ENCODE measurements around the gene KCTD17. TPM values are rescaled to one million over a fixed set of nuclear protein-coding genes. Genes with fewer than 3 reads are reported as not detected.

Gene KCTD17, protein sequence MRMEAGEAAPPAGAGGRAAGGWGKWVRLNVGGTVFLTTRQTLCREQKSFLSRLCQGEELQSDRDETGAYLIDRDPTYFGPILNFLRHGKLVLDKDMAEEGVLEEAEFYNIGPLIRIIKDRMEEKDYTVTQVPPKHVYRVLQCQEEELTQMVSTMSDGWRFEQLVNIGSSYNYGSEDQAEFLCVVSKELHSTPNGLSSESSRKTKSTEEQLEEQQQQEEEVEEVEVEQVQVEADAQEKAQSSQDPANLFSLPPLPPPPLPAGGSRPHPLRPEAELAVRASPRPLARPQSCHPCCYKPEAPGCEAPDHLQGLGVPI
- 34.9 to 42.2 TPM (median 41.0 TPM) in 3 replicates for total RNA-seq

DNA sequence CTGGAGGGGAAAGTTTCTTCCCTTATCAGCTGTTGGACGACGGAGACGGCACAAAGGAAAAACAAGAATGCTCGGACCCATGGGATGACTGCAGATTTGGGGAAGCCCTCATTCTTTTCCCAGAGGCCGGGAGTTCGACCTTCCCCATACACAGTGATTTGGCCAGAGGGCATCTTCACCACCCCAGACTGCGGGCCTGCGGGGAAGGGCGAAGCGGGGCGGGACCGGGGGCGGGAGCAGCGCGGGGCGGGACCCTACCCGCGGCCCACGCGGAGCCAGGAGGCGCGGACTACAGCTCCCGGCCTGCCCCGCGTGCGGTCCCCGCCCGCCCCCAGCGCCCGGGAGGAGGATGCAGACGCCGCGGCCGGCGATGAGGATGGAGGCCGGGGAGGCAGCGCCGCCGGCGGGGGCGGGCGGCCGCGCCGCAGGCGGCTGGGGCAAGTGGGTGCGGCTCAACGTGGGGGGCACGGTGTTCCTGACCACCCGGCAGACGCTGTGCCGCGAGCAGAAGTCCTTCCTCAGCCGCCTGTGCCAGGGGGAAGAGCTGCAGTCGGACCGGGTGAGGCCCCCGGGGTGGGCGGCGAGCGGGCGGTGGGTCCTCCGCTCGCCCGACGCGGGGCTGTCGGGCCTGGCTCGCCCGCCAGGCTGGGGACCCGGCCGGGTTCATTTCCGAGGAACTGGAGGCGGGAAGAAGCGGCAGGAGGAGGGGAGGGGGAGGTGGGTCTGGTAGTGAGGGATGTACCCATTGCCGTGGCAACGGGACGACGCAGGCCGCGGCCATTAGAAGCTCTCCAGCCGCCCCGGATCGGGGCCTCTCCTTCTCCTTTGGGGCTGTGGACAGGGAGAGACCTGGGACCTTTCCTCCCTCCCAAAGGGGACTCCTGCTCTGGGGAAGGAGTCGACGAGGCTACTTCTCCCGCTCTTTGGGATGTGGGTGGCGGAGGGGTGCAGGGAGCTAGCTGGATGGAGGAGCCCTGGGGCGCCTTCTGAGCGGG, at the start of gene KCTD17:
Gene KCTD17 (plus strand): TSS at position 352 of the 995 bp plus-strand sequence. CDS start 19 bp downstream, at position 371.
- no peaks in the 10 kb centered on the region for H3K27me3 Mint-ChIP-seq (ENCODE audit: low read depth)
- H3K9me3 Mint-ChIP-seq: no peaks in the 10 kb centered on the region
- H3K27ac Mint-ChIP-seq: no peak within 1 kb of the TSS

DNA sequence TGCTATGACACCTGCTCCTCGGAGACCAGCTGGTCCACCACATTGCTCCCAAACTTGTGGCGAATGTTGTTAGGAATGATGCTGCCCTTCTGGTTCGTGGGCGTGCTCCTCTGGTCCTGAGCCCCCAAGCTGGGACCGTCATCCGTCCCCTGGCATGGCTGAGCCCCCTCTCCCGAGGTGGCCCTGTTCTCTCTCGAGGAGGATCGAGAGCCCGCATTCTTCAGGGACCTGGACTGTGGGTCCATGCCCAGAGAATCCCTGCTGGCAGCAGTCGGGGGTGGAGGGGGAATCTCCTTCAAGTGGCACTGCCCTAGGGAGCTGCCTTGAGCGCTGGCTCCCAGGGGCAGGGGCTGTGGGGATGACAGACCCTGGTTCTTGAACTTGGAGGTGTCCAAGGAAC, 49.7 kb upstream of the KCTD17 start:
- Mint-ChIP-seq H3K4me3 (no peak overlapping the region), H3K9me3 (peaks cover 4% of the 10 kb centered on the region), H3K4me1 (no peaks in the 10 kb centered on the region), H3K36me3 (no peaks in the 10 kb centered on the region), H3K27me3 (ENCODE audit: low read depth) (peaks cover 38% of the 10 kb centered on the region), H3K27ac (no peak overlapping the region)
- no peak for DNase-seq (ENCODE audit: low spot score in 2 of 2, unreplicated experiment in 2 of 2)
- TF ChIP-seq, protein P1, sequence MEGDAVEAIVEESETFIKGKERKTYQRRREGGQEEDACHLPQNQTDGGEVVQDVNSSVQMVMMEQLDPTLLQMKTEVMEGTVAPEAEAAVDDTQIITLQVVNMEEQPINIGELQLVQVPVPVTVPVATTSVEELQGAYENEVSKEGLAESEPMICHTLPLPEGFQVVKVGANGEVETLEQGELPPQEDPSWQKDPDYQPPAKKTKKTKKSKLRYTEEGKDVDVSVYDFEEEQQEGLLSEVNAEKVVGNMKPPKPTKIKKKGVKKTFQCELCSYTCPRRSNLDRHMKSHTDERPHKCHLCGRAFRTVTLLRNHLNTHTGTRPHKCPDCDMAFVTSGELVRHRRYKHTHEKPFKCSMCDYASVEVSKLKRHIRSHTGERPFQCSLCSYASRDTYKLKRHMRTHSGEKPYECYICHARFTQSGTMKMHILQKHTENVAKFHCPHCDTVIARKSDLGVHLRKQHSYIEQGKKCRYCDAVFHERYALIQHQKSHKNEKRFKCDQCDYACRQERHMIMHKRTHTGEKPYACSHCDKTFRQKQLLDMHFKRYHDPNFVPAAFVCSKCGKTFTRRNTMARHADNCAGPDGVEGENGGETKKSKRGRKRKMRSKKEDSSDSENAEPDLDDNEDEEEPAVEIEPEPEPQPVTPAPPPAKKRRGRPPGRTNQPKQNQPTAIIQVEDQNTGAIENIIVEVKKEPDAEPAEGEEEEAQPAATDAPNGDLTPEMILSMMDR (IDR thresholded peaks at IDR 0.05; ENCODE audit: unreplicated experiment): no peak

More for the DNA sequence above, at the start of gene KCTD17:
- peaks cover 6% of the 10 kb centered on the region for H3K4me1 Mint-ChIP-seq
- peak in 1 of 2 experiments; percentile 56 for DNase-seq (ENCODE audit: low spot score in 2 of 2, unreplicated experiment in 2 of 2)
- peak within 1 kb of the TSS; percentile 75 for H3K4me3 Mint-ChIP-seq
- no peaks in the 10 kb centered on the region for H3K36me3 Mint-ChIP-seq
- TF ChIP-seq, protein P1 (IDR thresholded peaks at IDR 0.05; ENCODE audit: unreplicated experiment): no peak

DNA sequence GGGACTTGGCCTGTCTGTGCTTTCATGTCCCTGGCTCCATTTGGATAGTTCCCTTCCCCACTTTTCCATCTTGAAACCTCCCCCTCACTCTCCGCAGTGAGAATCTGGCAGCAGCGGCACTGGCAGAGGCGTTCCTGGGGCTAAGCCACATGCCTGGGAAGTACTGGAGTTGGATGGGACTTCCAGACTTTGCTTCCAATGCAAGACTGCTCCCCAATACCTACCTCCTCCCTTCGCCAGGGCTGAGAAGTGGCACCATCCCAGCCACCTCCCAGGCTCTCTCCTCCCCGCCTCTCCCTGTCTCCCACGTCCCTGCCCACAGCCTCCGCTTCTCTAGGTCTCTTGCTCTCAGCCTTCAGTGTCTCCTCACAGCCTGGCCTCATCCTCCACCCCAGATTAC, 48.9 kb upstream of the KCTD17 start:
- Mint-ChIP-seq H3K9me3 (peaks cover 4% of the 10 kb centered on the region), H3K4me3 (no peak overlapping the region), H3K27me3 (ENCODE audit: low read depth) (peaks cover 39% of the 10 kb centered on the region), H3K36me3 (no peaks in the 10 kb centered on the region), H3K4me1 (no peaks in the 10 kb centered on the region), H3K27ac (no peak overlapping the region)
- DNase-seq (ENCODE audit: low spot score in 2 of 2, unreplicated experiment in 2 of 2): no peak
- TF ChIP-seq, protein P1 (IDR thresholded peaks at IDR 0.05; ENCODE audit: unreplicated experiment): no peak

DNA sequence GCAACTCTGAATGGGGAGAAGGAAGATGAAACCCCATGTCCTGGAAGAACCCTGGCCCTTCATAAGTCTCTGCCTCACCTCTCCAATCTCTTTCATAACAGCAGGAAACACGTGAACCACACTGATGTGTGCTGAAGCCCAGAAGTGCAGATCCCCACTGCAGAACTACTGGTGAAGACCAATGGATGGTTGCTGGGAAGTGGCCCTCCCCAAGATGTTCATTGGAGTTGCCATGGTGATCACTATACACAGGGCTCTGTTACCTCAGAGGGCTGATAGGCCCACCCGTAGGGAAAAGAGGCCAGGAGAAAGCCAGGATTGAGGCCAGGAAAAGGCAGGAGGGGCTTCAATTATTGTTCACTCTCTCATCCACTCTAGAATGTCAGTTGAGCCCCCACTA, 43.9 kb upstream of the KCTD17 start:
- peaks cover 4% of the 10 kb centered on the region for H3K9me3 Mint-ChIP-seq
- H3K4me1 Mint-ChIP-seq: no peaks in the 10 kb centered on the region
- H3K27me3 Mint-ChIP-seq (ENCODE audit: low read depth): peaks cover 42% of the 10 kb centered on the region
- H3K36me3 Mint-ChIP-seq: no peaks in the 10 kb centered on the region
- DNase-seq (ENCODE audit: low spot score in 2 of 2, unreplicated experiment in 2 of 2): no peak
- TF ChIP-seq, protein P1 (IDR thresholded peaks at IDR 0.05; ENCODE audit: unreplicated experiment): no peak
- H3K27ac Mint-ChIP-seq: no peak overlapping the region
- no peak overlapping the region for H3K4me3 Mint-ChIP-seq

DNA sequence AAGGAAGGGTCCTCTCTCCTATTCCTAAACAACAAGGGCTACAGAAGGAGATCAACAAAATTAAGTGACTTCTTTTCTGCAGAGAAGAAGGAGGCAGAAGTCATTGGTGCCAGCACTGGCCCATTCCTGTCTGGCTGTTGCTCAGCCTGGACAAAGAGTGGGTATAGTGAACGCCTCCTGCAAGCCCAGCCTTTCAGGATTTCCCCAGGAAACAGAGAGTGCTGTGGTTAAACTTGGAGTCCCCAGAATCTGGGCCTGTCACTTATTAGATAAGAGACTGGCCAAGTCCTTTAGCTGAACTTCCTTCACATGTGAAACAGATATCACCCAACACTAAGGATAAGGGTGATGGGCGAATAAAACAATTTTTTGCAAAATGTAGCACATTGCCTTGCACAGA, 43.2 kb upstream of the KCTD17 start:
- Mint-ChIP-seq H3K27me3 (ENCODE audit: low read depth) (peaks cover 37% of the 10 kb centered on the region), H3K36me3 (no peaks in the 10 kb centered on the region)
- DNase-seq (ENCODE audit: low spot score in 2 of 2, unreplicated experiment in 2 of 2): no peak

More for the DNA sequence above, 43.2 kb upstream of the KCTD17 start:
- no peak overlapping the region for H3K4me3 Mint-ChIP-seq
- no peaks in the 10 kb centered on the region for H3K4me1 Mint-ChIP-seq
- H3K27ac Mint-ChIP-seq: no peak overlapping the region
- peaks cover 4% of the 10 kb centered on the region for H3K9me3 Mint-ChIP-seq
- TF ChIP-seq, protein P1 (IDR thresholded peaks at IDR 0.05; ENCODE audit: unreplicated experiment): no peak

Data from mesothelial cell of epicardium (in vitro differentiated cells).